Subcutaneous abdominal adipose tissue (tissue), 5 donors: ENCODE results near the gene GABRE.

Experiments used
- H3K27ac ChIP-seq: one replicate; pipeline ENCODE4 v1.7.0; 2013; ENCODE audit warnings: low read depth, mild to moderate bottlenecking, inconsistent platforms, low read length, moderate library complexity
- H3K27me3 ChIP-seq, 5 donors: one replicate each; pipeline ENCODE4 v1.7.0; 2013; ENCODE audit warnings: low read length in 5 of 5, inconsistent platforms in 1 of 5; ENCODE audit not compliant: control insufficient read depth in 5 of 5, insufficient read depth in 4 of 5
- H3K36me3 ChIP-seq, 5 donors: one replicate each; pipeline ENCODE4 v1.7.0; 2013; ENCODE audit warnings: low read length in 5 of 5; ENCODE audit not compliant: control insufficient read depth in 5 of 5, insufficient read depth in 5 of 5
- H3K4me1 ChIP-seq, 5 donors: one replicate each; pipeline ENCODE4 v1.7.0; 2013; ENCODE audit warnings: low read length in 5 of 5, mild to moderate bottlenecking in 3 of 5, moderate library complexity in 1 of 5; ENCODE audit not compliant: control insufficient read depth in 5 of 5, insufficient read depth in 5 of 5
- H3K4me3 ChIP-seq, 5 donors: one replicate each; pipeline ENCODE4 v1.7.0; 2013; ENCODE audit warnings: low read length in 5 of 5, low read depth in 1 of 5
- H3K9ac ChIP-seq, 5 donors: one replicate each; pipeline ENCODE4 v1.7.0; 2013; ENCODE audit warnings: low read length in 5 of 5, mild to moderate bottlenecking in 4 of 5, moderate library complexity in 3 of 5
- H3K9me3 ChIP-seq, 5 donors: one replicate each; pipeline ENCODE4 v1.7.0; 2013; ENCODE audit warnings: low read length in 5 of 5; ENCODE audit not compliant: control insufficient read depth in 5 of 5
- donor health status: healthy.
- donor health status: healthy.
- donor health status: healthy.
- donor health status: healthy.
- donor health status: healthy.

Gene GABRE

GRCh38 chrX:151974336-151975227 is at the start of gene GABRE:
Gene GABRE, minus strand, starts transcription at chrX:151974676. Its CDS starts 51 bp downstream, at chrX:151974625.
- Histone ChIP-seq H3K27ac (peak within 1 kb of the TSS; percentile 86), H3K9ac (peak within 1 kb of the TSS; percentile 6 to 85 (median 78))

GRCh38 chrX:152020888-152021287 is 46.4 kb upstream of the GABRE start:
- Histone ChIP-seq H3K9ac (no peak overlapping the region), H3K9me3 (no peaks in the 10 kb centered on the region), H3K27ac (no peak overlapping the region), H3K4me3 (no peak overlapping the region), H3K27me3 (no peaks in the 10 kb centered on the region), H3K4me1 (no peaks in the 10 kb centered on the region), H3K36me3 (no peaks in the 10 kb centered on the region)

More at GRCh38 chrX:151974336-151975227, at the start of gene GABRE:
- peaks cover 9 to 50% (median 33%) of the 10 kb centered on the region in 5 donors for H3K4me1 ChIP-seq
- H3K36me3 ChIP-seq: peaks cover 0 to 7% (median 5%) of the 10 kb centered on the region in 5 donors
- peak within 1 kb of the TSS; percentile 67 to 86 (median 74) for H3K4me3 ChIP-seq
- peaks cover 0 to 4% (median 0%) of the 10 kb centered on the region in 5 donors for H3K27me3 ChIP-seq
- H3K9me3 ChIP-seq: no peaks in the 10 kb centered on the region

GRCh38 chrX:151999813-152000212 is 25.3 kb upstream of the GABRE start:
- Histone ChIP-seq H3K9ac (no peak overlapping the region), H3K9me3 (no peaks in the 10 kb centered on the region), H3K4me1 (peaks cover 0 to 17% (median 13%) of the 10 kb centered on the region in 5 donors), H3K27ac (no peak overlapping the region), H3K36me3 (no peaks in the 10 kb centered on the region), H3K27me3 (no peaks in the 10 kb centered on the region), H3K4me3 (no peak overlapping the region)

- Histone ChIP-seq H3K9ac (no peak overlapping the region), H3K9me3 (no peaks in the 10 kb centered on the region), H3K4me3 (no peak overlapping the region), H3K27me3 (no peaks in the 10 kb centered on the region), H3K27ac (no peak overlapping the region), H3K36me3 (no peaks in the 10 kb centered on the region), H3K4me1 (peaks cover 0 to 17% (median 13%) of the 10 kb centered on the region in 5 donors)
Measured at GRCh38 chrX:151997539-151997938, 23.1 kb upstream of the GABRE start.

GRCh38 chrX:151996347-151996746 is 21.9 kb upstream of the GABRE start:
- no peaks in the 10 kb centered on the region for H3K9me3 ChIP-seq
- H3K27me3 ChIP-seq: no peaks in the 10 kb centered on the region
- peak overlapping the region; percentile 44 for H3K27ac ChIP-seq
- no peak overlapping the region for H3K9ac ChIP-seq
- no peaks in the 10 kb centered on the region for H3K36me3 ChIP-seq
- peak overlapping the region in 1 of 5 donors; percentile 21 for H3K4me3 ChIP-seq
- H3K4me1 ChIP-seq: peaks cover 0 to 17% (median 13%) of the 10 kb centered on the region in 5 donors

GRCh38 chrX:151994476-151994875 is 20.0 kb upstream of the GABRE start:
- H3K36me3 ChIP-seq: no peaks in the 10 kb centered on the region
- no peak overlapping the region for H3K4me3 ChIP-seq
- no peak overlapping the region for H3K9ac ChIP-seq
- H3K9me3 ChIP-seq: no peaks in the 10 kb centered on the region
- H3K27me3 ChIP-seq: no peaks in the 10 kb centered on the region
- H3K4me1 ChIP-seq: peaks cover 0 to 17% (median 13%) of the 10 kb centered on the region in 5 donors
- H3K27ac ChIP-seq: no peak overlapping the region

GRCh38 chrX:151988706-151989299 is 14.3 kb upstream of the GABRE start:
- Histone ChIP-seq H3K4me1 (peaks cover 0 to 21% (median 19%) of the 10 kb centered on the region in 5 donors), H3K27ac (no peak overlapping the region), H3K9me3 (no peaks in the 10 kb centered on the region), H3K9ac (no peak overlapping the region), H3K27me3 (no peaks in the 10 kb centered on the region), H3K36me3 (no peaks in the 10 kb centered on the region), H3K4me3 (no peak overlapping the region)

GRCh38 chrX:151987108-151987507 is 12.6 kb upstream of the GABRE start:
- Histone ChIP-seq H3K27me3 (no peaks in the 10 kb centered on the region), H3K4me3 (no peak overlapping the region), H3K4me1 (peaks cover 0 to 33% (median 28%) of the 10 kb centered on the region in 5 donors), H3K9me3 (no peaks in the 10 kb centered on the region), H3K9ac (no peak overlapping the region), H3K27ac (no peak overlapping the region), H3K36me3 (no peaks in the 10 kb centered on the region)

- Histone ChIP-seq H3K9me3 (no peaks in the 10 kb centered on the region), H3K27me3 (no peaks in the 10 kb centered on the region), H3K4me1 (peaks cover 0 to 44% (median 36%) of the 10 kb centered on the region in 5 donors), H3K4me3 (no peak overlapping the region), H3K9ac (no peak overlapping the region), H3K27ac (peak overlapping the region; percentile 39), H3K36me3 (no peaks in the 10 kb centered on the region)
Measured at GRCh38 chrX:151985955-151986354, 11.5 kb upstream of the GABRE start.

GRCh38 chrX:151985531-151985930 is 11.1 kb upstream of the GABRE start:
- no peak overlapping the region for H3K9ac ChIP-seq
- no peak overlapping the region for H3K4me3 ChIP-seq
- no peaks in the 10 kb centered on the region for H3K9me3 ChIP-seq
- peak overlapping the region; percentile 39 for H3K27ac ChIP-seq
- H3K36me3 ChIP-seq: no peaks in the 10 kb centered on the region
- no peaks in the 10 kb centered on the region for H3K27me3 ChIP-seq
- peaks cover 0 to 45% (median 36%) of the 10 kb centered on the region in 5 donors for H3K4me1 ChIP-seq
